GM18505 (cell line): ENCODE data around the gene SCYGR1.
"Not testable (repeated sequence)": the region's sequence is repeated elsewhere in the genome, so short reads cannot be mapped to it uniquely, and the experiment has no call there.

ENCODE experiments used
- ATAC-seq: cut with Tn5 transposase; IDR thresholded peaks from one replicate; pipeline ENCODE4 v1.9.1; 2021; ENCODE audit not compliant: unreplicated experiment
- POLR2A ChIP-seq: IDR thresholded peaks from 4 replicates; pipeline ENCODE4 v1.6.1; 2011; ENCODE audit warnings: borderline replicate concordance; ENCODE audit not compliant: insufficient read depth, insufficient read length; ENCODE audit errors: extremely low read depth

SCYGR1 gene

GRCh38 chr2:227373389-227373788 lies 14.4 kb downstream of the SCYGR1 start:
- no peak for TF ChIP-seq POLR2A
- ATAC-seq, result no peak

DNA sequence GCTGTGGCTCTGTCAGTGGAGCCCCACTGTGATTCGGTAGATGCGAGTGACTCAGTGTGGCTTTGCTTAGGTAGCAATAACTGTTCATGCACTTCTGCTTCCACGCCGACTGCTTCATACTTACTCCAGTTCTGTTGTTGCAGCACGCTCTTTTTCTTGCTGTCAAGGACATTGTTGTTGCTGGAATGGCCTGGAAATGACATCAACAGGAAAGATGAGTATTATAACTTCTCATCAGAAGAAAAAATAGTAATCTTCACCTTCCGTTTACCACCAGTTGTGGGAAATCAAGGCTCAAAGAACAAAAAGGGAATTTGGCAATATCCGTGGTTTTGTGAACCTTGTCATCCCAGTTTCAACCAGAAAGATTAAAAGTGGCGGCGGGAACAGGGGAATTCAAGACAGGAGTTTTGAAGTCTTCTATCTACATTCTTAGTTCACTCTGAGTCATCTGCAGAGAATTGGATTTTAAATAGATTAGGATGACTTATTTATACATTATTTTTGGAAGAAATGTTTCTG lies 16.9 kb downstream of the SCYGR1 start:
- ATAC-seq, result no peak
- no peak for TF ChIP-seq POLR2A

- ATAC-seq, result no peak
- no peak for TF ChIP-seq POLR2A
Observed at GRCh38 chr2:227370092-227370491, 17.7 kb downstream of the SCYGR1 start.

DNA sequence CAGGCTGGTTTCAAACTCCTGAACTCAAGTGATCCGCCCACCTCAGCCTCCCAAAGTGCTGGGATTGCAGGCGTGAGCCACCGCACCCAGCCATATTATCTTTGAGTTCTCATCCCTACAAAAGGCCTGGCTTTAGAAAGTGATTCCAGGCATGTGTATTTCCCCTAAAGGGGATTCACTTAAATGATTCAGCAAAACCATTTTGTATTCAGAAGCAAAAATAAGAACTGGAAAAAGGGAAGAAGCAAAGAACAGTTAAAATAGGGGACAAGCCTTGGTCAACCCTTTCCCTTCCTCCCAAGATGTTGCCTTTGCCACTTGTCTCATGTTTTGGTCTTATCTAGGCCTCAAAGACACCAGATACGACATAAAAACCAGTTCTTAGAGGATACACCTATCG lies 19.2 kb downstream of the SCYGR1 start:
- no peak for TF ChIP-seq POLR2A

GRCh38 chr2:227367427-227367795 lies 20.3 kb downstream of the SCYGR1 start:
- ATAC-seq, result no peak
- TF ChIP-seq POLR2A, result no peak

More for the DNA sequence above, 19.2 kb downstream of the SCYGR1 start:
- no peak for ATAC-seq

GRCh38 chr2:227366769-227367426 lies 20.9 kb downstream of the SCYGR1 start:
- no peak for TF ChIP-seq POLR2A
- ATAC-seq, result no peak

DNA sequence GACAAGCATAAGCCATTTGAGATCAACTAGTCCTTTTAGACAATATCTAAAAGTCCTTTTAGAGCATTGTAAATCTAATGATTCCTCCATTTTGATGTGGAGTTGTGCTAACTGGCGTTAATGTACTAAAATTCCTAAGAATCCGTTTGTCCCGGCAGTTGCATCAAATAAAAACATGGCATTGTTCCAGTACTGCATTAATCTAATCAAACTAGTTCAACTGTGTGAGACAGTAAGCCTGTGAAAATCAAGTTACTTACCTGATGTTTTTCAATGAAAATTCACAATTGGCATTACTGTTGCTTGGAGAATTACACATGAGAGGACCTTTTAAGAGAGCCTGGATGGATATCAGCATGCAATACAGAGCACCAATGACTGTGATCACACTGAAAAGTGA lies 21.9 kb downstream of the SCYGR1 start:
- ATAC-seq, result no peak
- TF ChIP-seq POLR2A, result no peak

DNA sequence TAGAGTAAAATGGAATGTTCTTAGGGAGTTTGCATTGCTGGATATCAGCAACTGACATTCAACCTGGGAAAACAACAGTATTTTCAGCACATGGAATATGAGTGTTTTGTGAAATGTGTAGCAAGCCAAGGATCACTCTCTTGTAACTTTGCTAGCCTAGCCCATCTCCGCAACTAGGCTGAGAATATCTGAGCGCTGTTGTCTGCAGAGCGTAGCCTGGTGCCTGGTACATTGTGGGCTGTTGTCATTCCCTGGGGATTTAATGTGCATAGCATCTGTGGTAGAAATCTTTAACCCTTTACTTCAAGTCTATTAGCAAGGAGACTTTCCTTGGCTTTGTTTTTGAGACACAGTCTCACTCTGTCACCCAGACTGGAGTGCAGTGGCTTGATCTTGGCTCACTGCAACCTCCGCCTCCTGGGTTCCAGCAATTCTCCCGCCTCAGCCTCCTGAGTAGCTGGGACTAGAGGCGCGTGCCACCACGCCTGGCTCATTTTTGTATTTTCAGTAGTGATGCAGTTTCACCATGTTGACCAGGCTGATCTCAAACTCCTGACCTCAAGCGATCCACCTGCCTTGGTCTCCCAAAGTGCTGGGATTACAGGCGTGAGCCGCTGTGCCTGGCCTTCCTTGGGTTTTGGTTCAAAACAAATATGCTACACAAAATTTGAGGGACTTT lies 23.0 kb downstream of the SCYGR1 start:
- ATAC-seq, result not testable (repeated sequence)

DNA sequence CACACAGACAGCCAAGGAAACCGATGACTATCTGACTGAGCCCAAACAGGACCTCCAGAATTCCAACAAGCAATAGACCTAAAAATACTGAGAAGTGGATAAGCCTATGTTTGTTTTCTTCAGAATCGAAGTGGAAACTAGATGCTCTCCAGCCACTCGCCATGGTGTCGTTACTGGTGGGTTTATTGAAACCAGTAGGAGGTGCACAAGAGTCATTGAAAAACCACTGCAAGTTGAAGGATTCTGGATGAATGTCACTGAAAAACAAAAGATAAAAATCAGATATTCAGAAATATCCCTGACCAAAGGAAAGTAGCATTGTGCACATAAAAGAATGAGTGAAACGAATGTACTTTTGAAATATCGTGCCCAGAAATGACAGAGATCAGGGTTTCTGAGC lies 24.0 kb downstream of the SCYGR1 start:
- no peak for ATAC-seq
- no peak for TF ChIP-seq POLR2A

GRCh38 chr2:227360351-227360750 lies 27.4 kb downstream of the SCYGR1 start:
- ATAC-seq, result no peak
- no peak for TF ChIP-seq POLR2A

GRCh38 chr2:227351639-227352038 lies 36.1 kb downstream of the SCYGR1 start:
- no peak for TF ChIP-seq POLR2A
- peak; percentile 78 for ATAC-seq

DNA sequence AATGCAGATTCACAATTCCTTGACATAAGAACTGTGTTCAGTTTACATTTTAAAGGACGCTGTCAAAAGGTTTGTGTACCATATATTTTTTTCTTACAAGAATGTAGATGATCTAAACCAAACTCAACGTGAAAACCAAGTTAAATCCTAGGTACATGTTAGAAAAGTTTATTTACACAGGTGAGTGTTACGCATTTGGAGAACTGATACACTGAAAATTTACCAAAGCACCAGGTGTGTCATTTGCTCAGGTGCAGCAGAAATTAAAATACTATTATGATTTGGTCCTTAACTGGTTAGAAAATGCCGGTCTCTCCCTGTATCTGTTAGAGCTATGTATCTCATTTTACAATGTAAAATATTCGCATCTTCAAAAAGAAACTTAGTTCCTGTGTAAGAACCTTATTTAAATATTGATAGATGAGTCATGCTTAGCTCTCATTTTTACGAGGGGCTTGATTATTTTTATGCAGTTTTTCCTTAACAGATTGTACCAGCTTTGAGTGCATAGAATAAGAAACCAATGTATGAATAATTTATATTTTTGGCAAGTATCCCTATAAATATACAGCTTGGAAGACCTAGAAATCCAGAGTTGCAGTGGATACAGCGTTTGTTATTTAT lies 37.6 kb downstream of the SCYGR1 start:
- TF ChIP-seq POLR2A, result no peak
- no peak for ATAC-seq

GRCh38 chr2:227348324-227348723 lies 39.4 kb downstream of the SCYGR1 start:
- TF ChIP-seq POLR2A, result no peak
- ATAC-seq, result no peak

GRCh38 chr2:227347117-227347516 lies 40.6 kb downstream of the SCYGR1 start:
- no peak for TF ChIP-seq POLR2A
- no peak for ATAC-seq
